HG02981 (cell line): Measurements from ENCODE around the gene ROBO1.

Source experiments
- ATAC-seq: cut with Tn5 transposase; IDR thresholded peaks from one replicate; pipeline ENCODE4 v1.9.1; 2021; ENCODE audit warnings: mild to moderate bottlenecking, moderate library complexity; ENCODE audit not compliant: unreplicated experiment

The ROBO1 gene

DNA sequence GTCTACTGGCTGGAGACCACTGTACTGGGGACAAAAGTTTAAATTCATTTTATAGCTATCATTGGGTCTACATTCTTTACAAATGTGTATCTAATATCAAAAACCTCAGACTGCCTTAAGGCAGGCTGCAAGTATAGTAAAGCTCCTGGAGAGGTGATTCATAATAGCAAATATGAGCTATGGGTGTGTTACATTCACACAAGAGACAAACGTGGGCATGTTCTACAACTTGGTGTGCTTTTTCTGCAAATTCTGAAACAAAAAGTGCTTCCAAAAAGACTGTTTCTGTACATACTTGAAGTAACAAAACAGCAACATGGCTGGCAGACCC lies 1101.4 kb downstream of the ROBO1 start:
- ATAC-seq = no peak

DNA sequence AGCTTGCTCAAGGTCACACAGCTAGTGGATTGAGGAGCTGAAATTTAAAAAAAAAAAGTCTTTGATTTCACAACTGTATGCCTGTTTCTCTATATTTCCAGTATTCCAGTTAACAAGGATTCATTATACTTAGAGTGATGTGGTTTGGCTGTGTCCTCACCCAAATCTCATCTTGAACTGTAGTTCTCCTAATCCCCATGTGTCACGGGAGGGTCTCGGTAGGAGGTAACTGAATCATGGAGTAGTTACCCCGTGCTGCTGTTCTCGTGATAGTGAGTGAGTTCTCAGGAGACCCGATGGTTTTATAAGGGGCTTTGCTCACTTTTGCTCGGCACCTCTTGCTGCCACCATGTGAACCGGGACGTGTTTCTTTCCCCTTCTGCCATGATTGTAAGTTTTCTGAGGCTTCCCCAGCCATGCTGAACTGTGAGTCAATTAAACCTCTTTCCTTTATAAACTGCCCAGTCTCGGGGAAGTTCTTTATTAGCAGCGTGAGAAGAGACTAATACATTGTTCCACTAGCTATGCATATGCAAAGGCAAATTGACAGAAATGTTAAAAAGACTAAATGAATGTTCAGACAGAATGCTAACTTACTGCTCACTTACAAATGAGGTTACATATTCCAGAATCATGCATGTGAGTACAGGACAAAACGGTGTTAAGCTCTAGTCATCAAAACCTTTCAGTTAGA lies 1101.9 kb downstream of the ROBO1 start:
- ATAC-seq = no peak

DNA sequence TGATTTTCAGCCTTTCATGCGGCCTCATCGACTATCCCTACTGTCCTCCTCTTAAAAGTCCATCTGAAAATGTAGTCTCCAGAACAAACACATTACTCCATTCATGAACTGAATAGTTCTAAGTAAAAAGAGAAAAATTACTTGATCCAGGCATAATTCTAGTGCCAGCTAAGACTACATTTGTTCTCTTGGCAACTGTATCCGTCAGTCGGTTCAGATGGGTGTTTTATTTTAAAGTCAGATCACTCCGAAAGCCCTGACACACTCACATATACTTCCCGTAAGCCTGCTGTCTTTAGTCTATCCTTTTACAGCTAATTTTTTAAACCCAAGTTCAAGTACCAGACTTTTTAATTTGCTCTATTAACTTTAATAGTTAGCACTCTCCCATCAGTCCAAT lies 1102.7 kb downstream of the ROBO1 start:
- ATAC-seq = no peak

DNA sequence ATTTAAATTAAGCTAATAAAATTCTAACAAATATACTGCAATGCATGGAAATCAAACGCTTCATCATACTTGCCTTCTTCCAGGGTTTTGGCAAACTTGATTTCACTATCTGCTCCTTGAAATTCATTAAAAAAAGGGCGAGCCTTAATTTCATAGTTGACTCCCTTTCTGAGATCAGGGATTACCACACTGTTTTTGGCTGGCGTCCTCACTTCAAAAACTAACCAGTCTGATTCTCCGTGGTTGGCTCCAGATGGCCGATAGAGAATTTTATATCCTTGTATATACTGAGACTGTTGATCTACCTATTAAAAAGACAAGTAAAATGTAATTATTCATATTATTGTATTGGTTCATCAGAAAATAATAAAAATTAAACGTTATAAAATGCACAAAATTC lies 1106.8 kb downstream of the ROBO1 start:
- no peak for ATAC-seq

DNA sequence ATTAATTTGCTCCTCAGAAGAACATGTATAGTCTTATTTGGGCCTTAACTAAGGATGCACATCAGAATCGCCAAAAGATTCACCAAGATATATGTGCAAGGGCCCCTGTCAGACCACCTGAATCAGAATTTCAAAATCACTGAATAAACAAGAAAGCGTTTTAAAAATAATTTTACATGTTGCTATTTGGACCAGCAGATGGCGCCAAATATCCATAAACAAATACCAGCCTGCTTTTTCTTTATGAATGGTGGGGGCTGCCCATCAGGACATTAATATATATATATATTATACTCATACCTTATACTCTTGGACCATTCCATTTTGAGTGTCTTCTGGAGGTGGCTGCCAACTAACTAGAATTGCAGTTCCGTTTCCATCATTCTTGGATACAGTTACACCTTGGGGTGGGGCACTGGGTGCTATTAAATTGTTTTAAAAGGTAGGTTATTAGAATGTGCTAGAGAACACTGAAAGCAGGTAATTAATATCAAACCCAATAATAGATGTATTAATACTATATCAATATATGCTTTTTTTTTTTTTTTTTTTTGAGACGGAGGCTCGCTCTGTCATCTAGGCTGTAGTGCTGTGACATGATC lies 1108.3 kb downstream of the ROBO1 start:
- ATAC-seq = no peak

DNA sequence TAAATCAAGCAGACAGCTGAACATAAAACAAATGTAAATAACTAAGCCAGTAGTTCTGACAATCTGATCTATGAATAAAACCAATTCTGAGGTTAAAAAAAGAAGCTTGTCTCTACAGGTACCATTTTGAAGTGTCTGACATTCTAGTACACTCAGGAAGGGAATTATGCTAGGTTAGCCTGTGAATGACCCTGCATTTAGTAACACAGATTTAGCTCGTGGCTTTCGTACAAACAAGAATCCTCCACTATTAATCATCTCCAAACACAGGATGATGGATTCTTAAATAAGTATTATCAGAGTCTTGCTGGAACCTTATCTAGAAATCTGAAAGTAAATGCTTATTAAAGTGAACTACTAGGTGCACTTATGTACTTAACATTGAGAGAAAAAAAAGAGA lies 1120.1 kb downstream of the ROBO1 start:
- ATAC-seq = no peak

GRCh38 chr3:78645628-78646310 lies 1122.0 kb downstream of the ROBO1 start:
- peak; percentile 95 for ATAC-seq

DNA sequence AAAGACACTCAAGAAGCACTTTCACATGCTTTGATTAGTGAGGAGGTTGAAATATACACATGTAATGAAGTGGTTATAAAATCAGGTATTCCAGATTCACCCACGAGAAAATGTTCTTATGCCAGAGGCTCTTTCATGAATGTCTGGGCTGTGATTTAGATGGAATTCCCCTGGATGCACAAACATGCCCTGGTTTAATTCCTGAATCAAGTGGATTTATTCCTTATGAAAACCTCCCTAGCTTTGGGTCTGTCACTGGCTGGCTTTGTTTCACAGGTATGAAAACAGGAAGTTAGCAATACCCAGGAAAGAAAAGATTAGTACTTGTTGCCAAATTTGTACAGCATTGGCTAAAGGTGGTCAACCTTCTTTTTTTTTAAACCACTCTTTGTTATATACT lies 1123.0 kb downstream of the ROBO1 start:
- ATAC-seq = no peak

- ATAC-seq = no peak
Observed at GRCh38 chr3:78642226-78643035, 1125.4 kb downstream of the ROBO1 start.

- ATAC-seq = no peak
Observed at GRCh38 chr3:78641703-78642102, 1126.1 kb downstream of the ROBO1 start.

DNA sequence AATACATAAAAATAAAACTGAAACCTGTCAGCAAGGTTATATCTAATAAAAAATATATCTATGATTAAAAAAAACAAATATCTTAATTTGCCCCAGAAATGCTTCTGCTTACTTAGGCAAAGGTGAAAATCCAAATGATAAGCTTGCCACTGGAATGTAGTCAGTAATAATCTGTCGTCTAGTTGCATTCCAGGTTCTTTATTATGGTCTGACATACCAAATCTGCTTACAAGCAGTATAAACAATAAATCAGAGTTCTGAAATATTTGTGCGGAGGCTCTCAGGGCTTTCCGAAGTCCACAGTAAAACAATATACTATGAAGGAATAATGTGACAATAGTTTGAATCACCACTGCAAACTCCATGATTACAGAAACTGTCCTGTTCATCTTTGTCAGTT lies 1133.5 kb downstream of the ROBO1 start:
- no peak for ATAC-seq

GRCh38 chr3:78633626-78634025 lies 1134.2 kb downstream of the ROBO1 start:
- no peak for ATAC-seq

GRCh38 chr3:78632925-78633553 lies 1134.8 kb downstream of the ROBO1 start:
- ATAC-seq = no peak

DNA sequence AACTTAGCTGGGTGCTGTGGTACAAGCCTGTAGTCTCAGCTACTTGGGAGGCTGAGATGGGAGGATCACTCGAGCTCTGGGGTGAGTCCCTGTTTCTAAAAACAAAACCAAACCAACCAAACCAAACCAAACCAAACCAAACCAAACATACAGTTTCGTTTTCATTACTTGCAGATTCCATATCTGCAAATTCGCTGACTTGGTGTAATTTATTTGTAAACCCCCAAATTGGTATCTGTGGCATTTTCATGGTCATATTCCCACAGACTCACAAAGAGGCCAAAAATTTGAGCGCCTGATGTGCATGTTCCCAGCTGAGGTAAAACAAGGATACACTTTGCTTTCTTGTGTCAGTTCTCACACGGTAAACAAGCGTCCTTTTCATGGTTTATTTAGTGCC lies 1138.3 kb downstream of the ROBO1 start:
- ATAC-seq = no peak

- ATAC-seq = no peak
Observed at GRCh38 chr3:78621061-78621716, 1146.6 kb downstream of the ROBO1 start.

DNA sequence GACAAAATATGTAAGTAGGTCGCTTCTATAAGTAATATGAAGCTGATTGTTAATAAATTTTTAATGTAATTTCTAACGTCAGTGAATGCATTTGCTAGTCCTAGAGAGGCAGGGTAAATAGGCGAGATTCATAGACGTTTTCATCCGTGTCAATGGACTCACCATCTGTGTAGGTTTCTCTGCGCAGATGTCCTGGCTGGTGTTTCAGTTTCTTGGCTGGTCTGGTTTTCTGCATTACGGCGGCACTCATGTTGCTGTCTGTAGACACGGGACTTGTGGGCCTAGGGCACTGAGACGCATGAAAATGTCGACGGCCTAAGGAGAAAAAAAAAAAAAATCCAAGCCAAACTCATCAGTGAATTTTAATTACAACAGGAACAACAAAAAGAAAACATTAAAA lies 1153.3 kb downstream of the ROBO1 start:
- no peak for ATAC-seq

- ATAC-seq = no peak
Observed at GRCh38 chr3:78613421-78613879, 1154.3 kb downstream of the ROBO1 start.

- no peak for ATAC-seq
Observed at GRCh38 chr3:78611278-78611677, 1156.5 kb downstream of the ROBO1 start.

GRCh38 chr3:78610462-78611125 lies 1157.2 kb downstream of the ROBO1 start:
- ATAC-seq = no peak

DNA sequence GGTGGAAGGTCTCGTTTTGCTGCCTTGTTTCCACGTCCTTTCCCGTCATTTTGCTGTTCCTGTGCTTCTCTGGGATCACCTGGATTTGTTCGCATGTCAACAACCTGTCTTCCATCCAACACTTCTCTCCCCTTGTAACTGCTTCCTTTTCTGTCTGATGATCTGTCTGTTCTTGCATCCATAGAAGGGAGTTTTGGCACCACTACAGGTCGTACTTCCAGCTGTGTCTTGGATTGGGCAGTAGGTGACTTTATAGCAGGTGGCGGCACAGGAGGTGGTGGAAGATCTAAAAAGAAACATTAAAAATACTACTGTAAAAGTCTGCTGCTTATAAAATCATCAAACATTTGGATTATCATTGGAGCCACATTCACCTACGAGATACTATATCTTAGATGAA lies 1161.0 kb downstream of the ROBO1 start:
- ATAC-seq = no peak
